HCT116 (cell line): Measurements from ENCODE around the gene PABPC4L. TPM values are rescaled to one million over a fixed set of nuclear protein-coding genes. Genes with fewer than 3 reads are reported as not detected.

ENCODE experiments used
- ATAC-seq: fragments of 200-7000 bp; cut with Tn5 transposase; 2 replicates; pipeline ENCODE4 v1.9.1; 2020; ENCODE audit warnings: mild to moderate bottlenecking, moderate library complexity
- BruUV-seq: library from RNA; stranded (reverse); fragments of 400-500 nt; replicated peaks from 2 replicates; lab custom pipeline; 2021; lab: Mats Ljungman, UMichigan
- CTCF ChIA-PET: fragments of 300-600 bp; sonication (Branson Sonifier 250); formaldehyde crosslinking; loops from one replicate; lab custom pipeline; 2021; ENCODE audit warnings: antibody characterized with exemption; lab: Charles Lee
- POLR2A ChIA-PET: fragments of 300-600, 350-600 bp; sonication (Branson Sonifier 250); formaldehyde crosslinking; loops from one replicate; lab custom pipeline; 2021; ENCODE audit warnings: antibody characterized with exemption; lab: Charles Lee
- RAD21 ChIA-PET, 2 experiments: fragments of 300-600 bp; sonication (Branson Sonifier 250); formaldehyde crosslinking; loops; one replicate each; lab custom pipeline; 2023; ENCODE audit warnings: low total read pairs in 2 of 2; ENCODE audit not compliant: uncharacterized antibody in 2 of 2, unreplicated experiment in 2 of 2, low non-redundant PET in 1 of 2; lab: Charles Lee
- DNase-seq: peaks from one replicate; pipeline ENCODE4 v3.0.0-alpha.2; 2010; ENCODE audit warnings: low read depth, low spot score
- H2AFZ ChIP-seq: fragments of 200-600 bp; shearing (Covaris generic), sonication (generic); 2 replicates; pipeline ENCODE4 v1.6.1; 2017; ENCODE audit warnings: low read depth, mixed run types, mixed read lengths, antibody characterized with exemption, low read length; ENCODE audit not compliant: poor library complexity, severe bottlenecking
- H3K27ac ChIP-seq: 2 replicates; pipeline ENCODE4 v1.5.1; 2012; ENCODE audit warnings: low read depth, low read length
- H3K27me3 ChIP-seq: fragments of 200-600 bp; sonication (generic); 2 replicates; pipeline ENCODE4 v1.6.1; 2016; ENCODE audit warnings: mixed run types, low read length, mixed read lengths; ENCODE audit not compliant: insufficient read depth
- H3K36me3 ChIP-seq, 2 experiments: fragments of 200-500 bp in 1 of 2; fragments of 200-600 bp in 1 of 2; sonication (Bioruptor generic) in 1 of 2; sonication (generic) in 1 of 2; 2 replicates each; pipeline versions ENCODE4 v1.5.1 to v1.6.1; 2014 to 2016; ENCODE audit warnings: low read length in 2 of 2, inconsistent platforms in 1 of 2, mixed read lengths in 1 of 2, mixed run types in 1 of 2; ENCODE audit not compliant: insufficient read depth in 2 of 2, control insufficient read depth in 1 of 2
- H3K4me1 ChIP-seq, 2 experiments: fragments of 200-600 bp in 1 of 2; sonication (generic) in 1 of 2; 2 replicates each; pipeline versions ENCODE4 v1.5.1 to v1.6.1; 2012 to 2017; ENCODE audit warnings: low read length in 2 of 2, inconsistent platforms in 1 of 2, mild to moderate bottlenecking in 1 of 2, mixed read lengths in 1 of 2, mixed run types in 1 of 2, moderate library complexity in 1 of 2; ENCODE audit not compliant: insufficient read depth in 2 of 2, control insufficient read depth in 1 of 2
- H3K4me2 ChIP-seq: fragments of 200-600 bp; sonication (generic); 2 replicates; pipeline ENCODE4 v1.6.1; 2017; ENCODE audit warnings: mixed run types, low read length, mixed read lengths
- H3K4me3 ChIP-seq, 2 experiments: fragments of 200-600 bp in 1 of 2; sonication (generic) in 1 of 2; replicated peaks in 1 of 2; 2 replicates each; pipeline ENCODE4 v1.5.1; 2011 to 2016; ENCODE audit warnings: low read length in 2 of 2, control low read depth in 1 of 2, low read depth in 1 of 2, mild to moderate bottlenecking in 1 of 2, mixed read lengths in 1 of 2, mixed run types in 1 of 2
- H3K79me2 ChIP-seq: fragments of 200-600 bp; sonication (generic); 2 replicates; pipeline ENCODE4 v1.6.1; 2017; ENCODE audit warnings: mild to moderate bottlenecking, mixed run types, low read length, moderate library complexity, mixed read lengths; ENCODE audit not compliant: insufficient read depth
- H3K9ac ChIP-seq: fragments of 200-600 bp; sonication (generic); 2 replicates; pipeline ENCODE4 v1.6.1; 2016; ENCODE audit warnings: low read length, mixed read lengths
- H3K9me2 ChIP-seq: fragments of 200-600 bp; sonication (generic), shearing (Covaris generic); 2 replicates; pipeline ENCODE4 v1.6.1; 2017; ENCODE audit warnings: mixed run types, mild to moderate bottlenecking, moderate library complexity; ENCODE audit not compliant: insufficient read depth
- H3K9me3 ChIP-seq, 2 experiments: fragments of 200-500 bp in 1 of 2; fragments of 200-600 bp in 1 of 2; sonication (Bioruptor generic) in 1 of 2; sonication (generic) in 1 of 2; 2 replicates each; pipeline ENCODE4 v1.6.1; 2014 to 2017; ENCODE audit warnings: low read length in 2 of 2, mixed read lengths in 2 of 2, inconsistent platforms in 1 of 2, low read depth in 1 of 2, mild to moderate bottlenecking in 1 of 2, mixed run types in 1 of 2, moderate library complexity in 1 of 2; ENCODE audit not compliant: control insufficient read depth in 1 of 2, insufficient read depth in 1 of 2
- H4K20me1 ChIP-seq: fragments of 200-600 bp; sonication (generic), shearing (Covaris generic); 2 replicates; pipeline ENCODE4 v1.6.1; 2017; ENCODE audit warnings: mixed run types, mild to moderate bottlenecking, moderate library complexity; ENCODE audit not compliant: insufficient read depth
- ATF3 ChIP-seq: IDR thresholded peaks from 2 replicates; pipeline ENCODE4 v1.6.1; 2012
- CBX3 ChIP-seq: IDR thresholded peaks from 2 replicates; pipeline ENCODE4 v1.6.1; 2012; ENCODE audit warnings: low read depth
- EZH2phosphoT487 ChIP-seq: fragments of 200-600 bp; IDR thresholded peaks from 2 replicates; pipeline ENCODE4 v1.6.1; 2018; ENCODE audit warnings: antibody characterized with exemption, borderline replicate concordance
- JUND ChIP-seq: IDR thresholded peaks from 2 replicates; pipeline ENCODE4 v1.6.1; 2012
- MAX ChIP-seq: IDR thresholded peaks from 2 replicates; pipeline ENCODE4 v1.6.1; 2012
- POLR2A ChIP-seq: IDR thresholded peaks from 2 replicates; pipeline ENCODE4 v1.7.0; 2011; ENCODE audit warnings: borderline replicate concordance; ENCODE audit not compliant: insufficient read depth, insufficient read length; ENCODE audit errors: extremely low read depth
- SIN3A ChIP-seq: IDR thresholded peaks from 2 replicates; pipeline ENCODE4 v1.6.1; 2012; ENCODE audit warnings: low read depth
- SP1 ChIP-seq: IDR thresholded peaks from 2 replicates; pipeline ENCODE4 v1.6.1; 2012; ENCODE audit warnings: low read depth
- ZBTB33 ChIP-seq: IDR thresholded peaks from 2 replicates; pipeline ENCODE4 v1.6.1; 2011; ENCODE audit warnings: mild to moderate bottlenecking, low read length, moderate library complexity; ENCODE audit not compliant: insufficient replicate concordance; ENCODE audit errors: extremely low read depth
- ZFX ChIP-seq: fragments of 450-650 bp; IDR thresholded peaks from 2 replicates; pipeline ENCODE4 v1.6.1; 2017
- ZNF274 ChIP-seq: fragments of 200-500 bp; sonication (Bioruptor generic); IDR thresholded peaks from 2 replicates; pipeline ENCODE4 v1.6.1; 2014; ENCODE audit warnings: mild to moderate bottlenecking, low read depth, low read length, inconsistent platforms
- intact Hi-C: fragments of 100-400 bp; cut with micrococcal nuclease; formaldehyde crosslinking; loops from 2 replicates; pipeline ENCODE4 v1.10.0; 2022
- total RNA-seq: library from RNA; stranded (reverse); gene quantifications from one replicate; pipeline ENCODE4 v1.2.1, GENCODE V29; 2021; ENCODE audit not compliant: unreplicated experiment
- TF ChIP-seq, protein P1 (sequence below): IDR thresholded peaks from 2 replicates; pipeline ENCODE4 v1.6.1; 2012; ENCODE audit warnings: low read depth

The PABPC4L gene
- total RNA-seq, 1 experiment from 2014 or later, result not detected

DNA sequence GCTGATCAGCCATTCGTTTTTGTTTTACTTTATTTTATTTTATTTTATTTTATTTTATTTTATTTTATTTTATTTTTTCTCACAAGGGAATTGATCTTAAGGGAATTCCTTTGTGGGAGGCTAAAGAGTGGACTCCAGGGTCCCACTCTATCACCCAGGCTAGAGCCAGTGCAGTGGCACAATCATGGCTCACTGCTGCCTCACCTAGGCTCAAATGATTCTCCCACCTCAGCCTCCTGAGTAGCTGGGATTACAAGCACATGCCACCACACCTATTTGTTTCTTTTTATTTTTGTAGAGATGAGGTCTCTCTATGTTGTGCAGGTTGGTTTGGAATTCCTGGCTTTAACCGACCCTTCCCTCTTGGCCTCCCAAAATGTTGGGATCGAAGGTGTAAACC lies 17.5 kb upstream of the PABPC4L start:
- CTCF ChIA-PET, result no interaction called here
- Histone ChIP-seq H3K27ac (no peak overlapping the region), H3K79me2 (no peaks in the 10 kb centered on the region), H3K4me1 (peaks cover 0 to 5% of the 10 kb centered on the region in 2 experiments; a peak in 1 of 4 replicates), H3K36me3 (no peaks in the 10 kb centered on the region), H4K20me1 (no peaks in the 10 kb centered on the region), H2AFZ (no peak overlapping the region), H3K4me2 (no peak overlapping the region), H3K4me3 (no peak overlapping the region), H3K9ac (no peak overlapping the region), H3K9me2 (no peaks in the 10 kb centered on the region; the same call in 1 of the 2 replicates), H3K27me3 (no peaks in the 10 kb centered on the region), H3K9me3 (no peaks in the 10 kb centered on the region)
- ATAC-seq (peak; percentile 54; the same call in 1 of the 2 replicates), DNase-seq (no peak)
- POLR2A ChIA-PET, result no interaction called here
- intact Hi-C loops, result no loop called here
- BruUV-seq, result no TSS peak
- no peak for TF ChIP-seq ZNF274
- TF ChIP-seq ZBTB33, result no peak
- no peak for TF ChIP-seq ATF3
- TF ChIP-seq SIN3A, result no peak
- no peak for TF ChIP-seq MAX
- no peak for TF ChIP-seq POLR2A
- TF ChIP-seq ZFX, result no peak
- TF ChIP-seq JUND, result no peak
- TF ChIP-seq CBX3, result no peak
- TF ChIP-seq EZH2phosphoT487, result no peak
- TF ChIP-seq, protein P1, sequence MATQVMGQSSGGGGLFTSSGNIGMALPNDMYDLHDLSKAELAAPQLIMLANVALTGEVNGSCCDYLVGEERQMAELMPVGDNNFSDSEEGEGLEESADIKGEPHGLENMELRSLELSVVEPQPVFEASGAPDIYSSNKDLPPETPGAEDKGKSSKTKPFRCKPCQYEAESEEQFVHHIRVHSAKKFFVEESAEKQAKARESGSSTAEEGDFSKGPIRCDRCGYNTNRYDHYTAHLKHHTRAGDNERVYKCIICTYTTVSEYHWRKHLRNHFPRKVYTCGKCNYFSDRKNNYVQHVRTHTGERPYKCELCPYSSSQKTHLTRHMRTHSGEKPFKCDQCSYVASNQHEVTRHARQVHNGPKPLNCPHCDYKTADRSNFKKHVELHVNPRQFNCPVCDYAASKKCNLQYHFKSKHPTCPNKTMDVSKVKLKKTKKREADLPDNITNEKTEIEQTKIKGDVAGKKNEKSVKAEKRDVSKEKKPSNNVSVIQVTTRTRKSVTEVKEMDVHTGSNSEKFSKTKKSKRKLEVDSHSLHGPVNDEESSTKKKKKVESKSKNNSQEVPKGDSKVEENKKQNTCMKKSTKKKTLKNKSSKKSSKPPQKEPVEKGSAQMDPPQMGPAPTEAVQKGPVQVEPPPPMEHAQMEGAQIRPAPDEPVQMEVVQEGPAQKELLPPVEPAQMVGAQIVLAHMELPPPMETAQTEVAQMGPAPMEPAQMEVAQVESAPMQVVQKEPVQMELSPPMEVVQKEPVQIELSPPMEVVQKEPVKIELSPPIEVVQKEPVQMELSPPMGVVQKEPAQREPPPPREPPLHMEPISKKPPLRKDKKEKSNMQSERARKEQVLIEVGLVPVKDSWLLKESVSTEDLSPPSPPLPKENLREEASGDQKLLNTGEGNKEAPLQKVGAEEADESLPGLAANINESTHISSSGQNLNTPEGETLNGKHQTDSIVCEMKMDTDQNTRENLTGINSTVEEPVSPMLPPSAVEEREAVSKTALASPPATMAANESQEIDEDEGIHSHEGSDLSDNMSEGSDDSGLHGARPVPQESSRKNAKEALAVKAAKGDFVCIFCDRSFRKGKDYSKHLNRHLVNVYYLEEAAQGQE, result no peak
- TF ChIP-seq SP1, result no peak
- RAD21 ChIA-PET, result no interaction called here
